RWPE1 (cell line): ENCODE measurements around the gene RAC2.
A peak's percentile ranks its signal among the peaks of the same experiment; 100 is the strongest.
"Not testable (repeated sequence)": the region's sequence is repeated elsewhere in the genome, so short reads cannot be mapped to it uniquely, and the experiment has no call there.

ENCODE experiments used
- CTCF ChIA-PET: fragments of 350-600 bp; sonication (Branson Sonifier 250); formaldehyde crosslinking; extraction: SDS; loops from one replicate; lab custom pipeline; 2021; lab: Yijun Ruan, JAX
- POLR2A ChIA-PET: fragments of 400-600 bp; formaldehyde crosslinking; extraction: SDS; loops from one replicate; lab custom pipeline; 2020; ENCODE audit warnings: antibody characterized with exemption; ENCODE audit not compliant: low non-redundant PET; lab: Yijun Ruan, JAX
- DNase-seq: peaks from one replicate; pipeline ENCODE4 v3.0.0; 2012; ENCODE audit warnings: low spot score
- H3K27ac ChIP-seq: fragments of 450-650 bp; 2 replicates; pipeline ENCODE4 v1.5.1; 2017
- TF ChIP-seq, protein P1 (sequence below): fragments of 450-650 bp; conservative IDR thresholded peaks from 2 replicates; pipeline ENCODE4 v1.5.1; 2017; ENCODE audit warnings: low read depth, mild to moderate bottlenecking

The RAC2 gene

DNA sequence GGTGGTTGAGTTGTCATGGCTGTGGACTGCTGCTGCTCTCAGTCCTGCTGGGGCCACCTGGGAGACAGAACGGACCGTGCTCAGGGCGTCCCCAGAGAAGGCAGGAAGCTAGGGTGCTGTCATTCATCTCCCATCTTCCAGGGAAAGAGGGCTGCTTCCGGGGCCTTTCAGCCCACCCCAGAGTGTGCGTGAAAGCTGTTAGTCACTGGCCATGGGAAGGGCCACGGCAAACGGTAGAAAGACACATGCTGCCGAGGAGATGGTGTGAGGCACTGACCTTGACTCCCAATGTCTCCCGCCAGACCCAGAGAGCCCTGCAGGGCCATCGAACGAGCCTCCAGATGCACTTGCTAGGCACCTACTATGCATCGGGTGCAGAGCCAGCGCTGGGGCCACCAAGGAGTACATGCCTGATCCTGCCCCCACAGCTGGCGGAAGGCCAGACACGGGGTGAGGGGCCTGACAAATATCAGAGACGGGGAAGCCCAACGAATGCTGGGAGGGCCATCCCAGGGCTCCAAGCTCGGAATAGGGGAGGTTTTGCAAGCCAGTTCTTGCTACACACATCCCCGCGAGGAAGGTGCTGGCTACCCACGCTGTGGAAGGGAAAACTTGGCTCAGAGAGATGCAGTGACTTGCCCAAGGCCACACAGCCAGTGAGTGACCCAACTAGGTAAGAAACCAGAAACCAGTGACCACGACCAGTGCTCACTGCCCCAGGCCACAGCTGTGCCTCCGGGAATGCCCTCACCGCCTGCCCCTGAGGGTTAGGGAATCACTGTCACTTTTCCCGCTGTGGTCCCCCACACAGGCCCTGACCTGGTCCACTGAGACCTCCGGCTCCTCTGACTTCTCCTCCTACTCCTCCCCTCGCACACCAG, 10.1 kb downstream of the RAC2 start:
- POLR2A ChIA-PET, result no interaction called here
- peak overlapping the region; percentile 50 for H3K27ac ChIP-seq
- TF ChIP-seq, protein P1, sequence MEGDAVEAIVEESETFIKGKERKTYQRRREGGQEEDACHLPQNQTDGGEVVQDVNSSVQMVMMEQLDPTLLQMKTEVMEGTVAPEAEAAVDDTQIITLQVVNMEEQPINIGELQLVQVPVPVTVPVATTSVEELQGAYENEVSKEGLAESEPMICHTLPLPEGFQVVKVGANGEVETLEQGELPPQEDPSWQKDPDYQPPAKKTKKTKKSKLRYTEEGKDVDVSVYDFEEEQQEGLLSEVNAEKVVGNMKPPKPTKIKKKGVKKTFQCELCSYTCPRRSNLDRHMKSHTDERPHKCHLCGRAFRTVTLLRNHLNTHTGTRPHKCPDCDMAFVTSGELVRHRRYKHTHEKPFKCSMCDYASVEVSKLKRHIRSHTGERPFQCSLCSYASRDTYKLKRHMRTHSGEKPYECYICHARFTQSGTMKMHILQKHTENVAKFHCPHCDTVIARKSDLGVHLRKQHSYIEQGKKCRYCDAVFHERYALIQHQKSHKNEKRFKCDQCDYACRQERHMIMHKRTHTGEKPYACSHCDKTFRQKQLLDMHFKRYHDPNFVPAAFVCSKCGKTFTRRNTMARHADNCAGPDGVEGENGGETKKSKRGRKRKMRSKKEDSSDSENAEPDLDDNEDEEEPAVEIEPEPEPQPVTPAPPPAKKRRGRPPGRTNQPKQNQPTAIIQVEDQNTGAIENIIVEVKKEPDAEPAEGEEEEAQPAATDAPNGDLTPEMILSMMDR, result no peak
- CTCF ChIA-PET, result no interaction called here
- DNase-seq, result no peak

DNA sequence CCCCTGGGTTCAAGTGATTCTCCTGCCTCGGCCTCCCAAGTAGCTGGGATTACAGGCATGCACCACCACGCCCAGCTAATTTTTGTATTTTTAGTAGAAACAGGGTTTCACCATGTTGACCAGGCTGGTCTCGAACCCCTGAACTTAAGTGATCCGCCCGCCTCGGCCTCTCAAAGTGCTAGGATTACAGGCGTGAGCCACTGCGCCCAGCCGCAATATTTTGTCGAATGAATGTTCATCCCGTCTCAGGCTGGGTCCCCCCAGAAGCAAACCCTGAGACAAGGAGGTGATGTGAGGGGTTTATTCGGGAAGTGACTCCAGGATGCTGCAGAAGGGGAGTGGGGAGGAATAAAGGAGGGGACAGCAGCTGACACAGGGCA, 10.7 kb downstream of the RAC2 start:
- CTCF ChIA-PET, DNase-seq, POLR2A ChIA-PET: not testable (repeated sequence)
- H3K27ac ChIP-seq, result peak overlapping the region; percentile 50

DNA sequence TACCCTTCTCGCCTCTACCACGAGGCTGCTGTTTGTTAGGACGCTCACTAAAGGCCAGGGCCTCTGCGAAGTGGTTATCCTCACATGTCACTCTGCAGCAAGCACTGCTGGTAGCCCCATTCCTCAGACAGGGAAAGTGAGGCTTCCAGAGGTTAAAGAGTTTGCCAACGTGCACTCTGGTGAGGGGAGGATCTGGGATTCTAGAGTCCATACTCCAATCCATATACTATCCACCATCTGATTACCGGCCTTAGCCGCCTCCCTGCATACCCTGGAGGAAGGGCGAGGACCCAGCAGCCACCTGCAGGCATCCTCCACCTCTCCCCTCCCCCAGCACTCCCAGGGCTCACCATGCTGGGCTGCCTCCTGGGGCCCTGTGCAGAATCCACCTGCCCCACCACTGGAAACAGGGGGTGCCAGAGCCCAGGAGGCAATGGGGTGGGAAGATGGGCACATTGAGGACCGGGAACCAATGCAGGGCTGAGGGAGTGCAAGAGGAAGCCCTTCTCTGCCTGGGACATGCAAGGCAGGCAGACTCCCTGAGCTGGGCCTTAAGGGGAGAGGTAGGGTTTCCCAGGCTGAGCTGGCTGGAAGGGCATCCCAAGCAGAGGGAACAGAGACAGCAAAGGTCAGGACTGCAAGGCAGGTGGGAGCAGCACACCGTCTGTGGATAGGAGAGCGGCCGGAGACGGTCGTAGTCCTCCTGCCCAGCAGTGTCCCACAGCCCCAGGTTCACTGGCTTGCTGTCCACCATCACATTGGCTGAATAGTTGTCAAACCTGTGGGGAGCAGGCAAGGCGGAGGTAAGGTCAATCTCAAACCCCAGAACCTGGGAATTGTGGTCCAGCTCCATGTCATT, 11.7 kb downstream of the RAC2 start:
- ChIA-PET CTCF (interaction anchor here (0.7 kb wide), 1 partner anchor 64 kb away, joined by 4 read pairs; no protein-coding TSS in a partner anchor), POLR2A (no interaction called here)
- TF ChIP-seq, protein P1, result no peak

DNA sequence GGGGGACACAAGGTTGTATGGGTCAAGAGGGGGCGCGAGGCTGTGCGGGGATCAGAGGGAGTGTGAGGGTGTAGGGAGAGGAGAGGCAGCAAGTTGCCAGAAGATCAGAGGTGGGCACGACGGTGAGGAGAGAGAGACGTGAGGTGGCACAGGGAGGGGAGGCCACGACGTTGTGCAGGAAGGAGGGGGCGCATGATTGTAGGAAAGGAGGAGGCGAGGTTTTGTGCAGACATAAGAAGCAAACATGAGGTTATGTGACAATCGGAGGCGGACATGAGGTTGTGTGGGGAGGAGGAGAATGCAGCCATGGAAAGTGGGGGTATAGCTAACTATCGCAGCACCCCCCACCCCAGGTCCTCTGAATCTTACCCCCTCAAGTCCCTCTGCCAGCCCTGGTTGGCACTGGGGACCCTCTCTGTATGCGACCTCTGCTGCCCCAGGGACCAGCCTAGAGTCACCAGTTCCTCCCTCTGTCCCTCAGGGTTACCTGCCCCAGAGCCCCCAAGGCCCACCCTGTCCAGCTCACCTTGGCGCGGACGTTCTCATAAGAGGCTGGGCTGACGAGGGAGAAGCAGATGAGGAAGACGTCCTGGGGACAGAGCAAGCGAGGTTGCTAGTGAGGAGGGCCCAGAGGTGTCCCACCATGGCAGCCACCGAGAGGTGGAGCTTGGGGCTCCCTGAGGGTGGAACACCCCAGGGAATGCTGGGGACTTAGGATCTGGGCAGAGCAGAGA, 12.5 kb downstream of the RAC2 start:
- TF ChIP-seq, protein P1, result no peak
- ChIA-PET CTCF (interaction anchor here (0.5 to 0.7 kb wide), 3 partner anchors 32 to 361 kb away, joined by 3 to 4 read pairs (median 3); no protein-coding TSS in a partner anchor), POLR2A (no interaction called here)
- DNase-seq, result no peak
- peak overlapping the region; percentile 80 for H3K27ac ChIP-seq

More for the DNA sequence above, 11.7 kb downstream of the RAC2 start:
- peak overlapping the region; percentile 80 for H3K27ac ChIP-seq
- no peak for DNase-seq

DNA sequence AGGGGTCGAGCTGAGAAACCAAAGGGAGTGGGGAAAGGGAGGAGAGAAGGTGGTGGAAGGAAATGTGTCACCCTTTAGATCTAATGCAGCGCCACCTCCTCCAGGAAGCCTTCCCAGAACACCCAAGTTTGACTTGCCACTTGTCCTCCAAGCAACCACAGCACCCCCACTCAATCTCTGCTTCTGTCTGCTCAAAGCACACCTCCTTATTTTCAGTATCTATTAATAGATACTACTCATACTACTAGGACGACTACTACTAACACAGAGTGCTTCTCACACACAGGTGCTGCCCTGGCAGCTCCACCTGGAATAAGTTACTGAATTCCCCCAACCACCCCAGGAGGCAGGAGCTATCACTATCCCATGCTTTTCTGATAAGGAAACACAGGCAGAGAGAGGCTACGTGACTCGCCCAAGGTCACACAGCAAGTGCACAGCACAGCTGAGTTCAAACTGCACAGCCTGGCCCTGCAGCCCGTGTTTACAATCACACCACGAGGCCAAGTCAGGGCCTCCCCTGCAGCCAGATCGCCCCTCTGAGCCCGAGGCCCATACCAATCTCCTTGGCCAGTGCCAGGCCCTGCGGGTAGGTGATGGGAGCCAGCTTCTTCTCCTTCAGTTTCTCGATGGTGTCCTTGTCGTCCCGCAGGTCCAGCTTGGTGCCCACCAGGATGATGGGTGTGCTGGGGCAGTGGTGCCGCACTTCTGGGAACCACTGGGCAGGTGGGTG, 13.2 kb downstream of the RAC2 start:
- no peak for DNase-seq
- peak overlapping the region; percentile 80 for H3K27ac ChIP-seq
- ChIA-PET POLR2A (no interaction called here), CTCF (interaction anchor here (0.5 kb wide), 2 partner anchors 31 to 362 kb away, joined by 3 read pairs; no protein-coding TSS in a partner anchor)
- TF ChIP-seq, protein P1, result no peak
